GM12878 (cell line): ENCODE data around the gene ADAM21. TPM values are rescaled to one million over a fixed set of nuclear protein-coding genes. Genes with fewer than 3 reads are reported as not detected.

Source experiments
- ATAC-seq: fragments of 200-7000 bp; cut with Tn5 transposase; 3 replicates; pipeline ENCODE4 v1.9.1; 2020; ENCODE audit warnings: mild to moderate bottlenecking, moderate library complexity
- BruUV-seq: library from RNA; stranded (reverse); fragments of 400-500 nt; replicated peaks from 2 replicates; lab custom pipeline; 2021; lab: Mats Ljungman, UMichigan
- CTCF ChIA-PET: fragments of 300-600 bp; sonication (Branson Sonifier 250); formaldehyde crosslinking; extraction: SDS; loops from one replicate; lab custom pipeline; 2021; ENCODE audit warnings: inconsistent platforms; lab: Yijun Ruan, JAX
- POLR2A ChIA-PET: fragments of 350-600 bp; formaldehyde crosslinking; extraction: SDS; loops from one replicate; lab custom pipeline; 2021; ENCODE audit warnings: inconsistent platforms; lab: Charles Lee
- RAD21 ChIA-PET: fragments of 300-600 bp; sonication (Branson Sonifier 250); formaldehyde crosslinking; loops from one replicate; lab custom pipeline; 2023; ENCODE audit warnings: antibody characterized with exemption; ENCODE audit not compliant: unreplicated experiment; lab: Charles Lee
- SMC1A ChIA-PET: fragments of 300-600 bp; sonication (Branson Sonifier 250); formaldehyde crosslinking; loops from one replicate; lab custom pipeline; 2023; ENCODE audit not compliant: unreplicated experiment, uncharacterized antibody; lab: Charles Lee
- DNase-seq: peaks from one replicate; pipeline ENCODE4 v3.0.0-alpha.2; 2011; ENCODE audit warnings: low read depth, low spot score
- FAIRE-seq: peaks from 3 replicates; lab custom pipeline; 2011; peaks lifted over from hg19 to GRCh38; lab: Jason Lieb, UNC
- H2AFZ ChIP-seq: 2 replicates; pipeline ENCODE4 v1.6.0; 2011; ENCODE audit warnings: low read depth, low read length, control low read depth; ENCODE audit not compliant: control insufficient read depth
- H3K27ac ChIP-seq: 2 replicates; pipeline ENCODE4 v1.5.1; 2011; ENCODE audit warnings: control low read depth; ENCODE audit not compliant: control insufficient read depth, insufficient read depth
- H3K27me3 ChIP-seq, 2 experiments: replicated peaks in 1 of 2; 2 replicates each; pipeline versions ENCODE4 v1.6.0 to v1.6.1; 2011; ENCODE audit warnings: low read length in 1 of 2; ENCODE audit not compliant: control insufficient read depth in 2 of 2, insufficient read depth in 2 of 2
- H3K36me3 ChIP-seq, 2 experiments: 2 replicates each; pipeline ENCODE4 v1.5.1; 2011; ENCODE audit warnings: low read length in 1 of 2; ENCODE audit not compliant: control insufficient read depth in 2 of 2, insufficient read depth in 2 of 2
- H3K4me1 ChIP-seq: 2 replicates; pipeline ENCODE4 v1.6.1; 2011; ENCODE audit warnings: mild to moderate bottlenecking, low read length, moderate library complexity, mixed read lengths; ENCODE audit not compliant: control insufficient read depth, insufficient read depth
- H3K4me2 ChIP-seq: 2 replicates; pipeline ENCODE4 v1.6.0; 2011; ENCODE audit warnings: control low read depth; ENCODE audit not compliant: control insufficient read depth, insufficient read depth
- H3K4me3 ChIP-seq: fragments of 200-600 bp; sonication (generic); 2 replicates; pipeline ENCODE4 v1.5.1; 2016
- H3K79me2 ChIP-seq: 2 replicates; pipeline ENCODE4 v1.6.0; 2011; ENCODE audit warnings: low read length; ENCODE audit not compliant: control insufficient read depth, insufficient read depth
- H3K9ac ChIP-seq: 2 replicates; pipeline ENCODE4 v1.8.0; 2011; ENCODE audit warnings: low read length, control low read depth, mixed read lengths; ENCODE audit not compliant: control insufficient read depth, insufficient read depth
- H3K9me3 ChIP-seq: replicated peaks from 3 replicates; pipeline ENCODE4 v1.5.1; 2011; ENCODE audit warnings: mild to moderate bottlenecking, low read length; ENCODE audit not compliant: control insufficient read depth, insufficient read depth
- H4K20me1 ChIP-seq: 2 replicates; pipeline ENCODE4 v1.6.0; 2011; ENCODE audit not compliant: control insufficient read depth, insufficient read depth
- CBX3 ChIP-seq: fragments of 200-600 bp; sonication (generic); IDR thresholded peaks from 2 replicates; pipeline ENCODE4 v1.6.1; 2016; ENCODE audit warnings: low read depth, borderline replicate concordance
- CTCF ChIP-seq, 3 experiments: IDR thresholded peaks in 2 of 3; conservative IDR thresholded peaks in 1 of 3; 2 replicates each; pipeline ENCODE4 v1.5.1; 2011; ENCODE audit warnings: low read depth in 3 of 3, low read length in 3 of 3, mild to moderate bottlenecking in 3 of 3, control low read depth in 2 of 3, moderate library complexity in 2 of 3, inconsistent platforms in 1 of 3, mixed read lengths in 1 of 3; ENCODE audit not compliant: control insufficient read depth in 2 of 3, insufficient read depth in 1 of 3; ENCODE audit errors: extremely low read depth in 1 of 3
- ETV6 ChIP-seq, 2 experiments: fragments of 450-650 bp in 1 of 2; IDR thresholded peaks in 1 of 2; conservative IDR thresholded peaks in 1 of 2; 2 replicates each; pipeline ENCODE4 v1.6.1; 2014; ENCODE audit warnings: antibody characterized with exemption in 1 of 2, borderline replicate concordance in 1 of 2, low read depth in 1 of 2, mild to moderate bottlenecking in 1 of 2, moderate library complexity in 1 of 2
- MEF2A ChIP-seq: IDR thresholded peaks from 2 replicates; pipeline ENCODE4 v1.6.1; 2011; ENCODE audit warnings: low read depth, mild to moderate bottlenecking, low read length, moderate library complexity; ENCODE audit not compliant: insufficient read depth
- SMAD1 ChIP-seq: fragments of 450-650 bp; IDR thresholded peaks from 2 replicates; pipeline ENCODE4 v1.6.1; 2018; ENCODE audit warnings: mild to moderate bottlenecking, low read depth; ENCODE audit not compliant: partially characterized antibody
- SP1 ChIP-seq: IDR thresholded peaks from one replicate; pipeline ENCODE4 v1.6.1; 2011; ENCODE audit warnings: low read depth, low read length
- SRF ChIP-seq, 2 experiments: IDR thresholded peaks; 2 replicates each; pipeline ENCODE4 v1.6.1; 2011; ENCODE audit warnings: low read depth in 2 of 2, low read length in 2 of 2, mild to moderate bottlenecking in 1 of 2, moderate library complexity in 1 of 2
- WGBS: methylation state at CpG from one replicate; pipeline ENCODE4 v1.1.6; 2016; ENCODE audit warnings: low lambda C conversion rate; ENCODE audit not compliant: insufficient replicate concordance, insufficient coverage; ENCODE audit errors: missing lambda C conversion rate; 5-methylcytosine and 5-hydroxymethylcytosine counted together
- in situ Hi-C: fragments of 300-500 bp; cut with MboI; formaldehyde crosslinking; loops from 9 replicates; pipeline ENCODE4 v1.14.3; 2018; ENCODE audit warnings: mixed read lengths
- intact Hi-C: fragments of 100-400 bp; cut with micrococcal nuclease; formaldehyde crosslinking; loops from one replicate; pipeline ENCODE4 v1.14.2; 2022; ENCODE audit not compliant: unreplicated experiment
- polyA plus RNA-seq, 11 experiments: library from polyadenylated mRNA; depleted of rRNA in 4 of 11; unstranded in 6 of 11; stranded (reverse) in 5 of 11; fragments of >200 nt; fragmentation: Nextera tagmentation in 4 of 11; fragmentation: Illumina TruSeq in 1 of 11; extraction: Ambion mirVana in 4 of 11; extraction: Trizol in 1 of 11; gene quantifications; 1 replicate in 1 of 11; 2 replicates in 10 of 11; pipeline versions ENCODE4 v1.2.1 to v1.2.3, GENCODE V29; 2011 to 2016; ENCODE audit warnings: inconsistent platforms in 2 of 11, missing spikeins in 2 of 11, low read depth in 1 of 11
- total RNA-seq, 4 experiments: library from RNA; depleted of rRNA in 3 of 4; stranded (reverse); fragments of >200 nt in 3 of 4; fragmentation: Illumina TruSeq in 1 of 4; extraction: Trizol in 1 of 4; gene quantifications; 2 replicates each; pipeline versions ENCODE4 v1.2.1 to v1.2.3, GENCODE V29; 2013 to 2021

Gene ADAM21
- total and polyA plus RNA-seq, 10 of the 15 experiments (the other 5 are each of a cell fraction or from before 2014, with no cell fraction given): 0.04 to 0.16 (median 0.13) TPM; not detected in 1

- Histone ChIP-seq H3K79me2 (no peaks in the 10 kb centered on the region), H3K36me3 (0 out of 4 replicates have a peak, but pooled peaks cover 0 to 3% of the 10 kb centered on the region in 2 experiments), H3K4me1 (no peaks in the 10 kb centered on the region), H3K9ac (no peak overlapping the region), H3K4me3 (no peak overlapping the region), H3K4me2 (no peak overlapping the region)
- no peak for DNase-seq
- in situ Hi-C loops: no loop called here
- RAD21 ChIA-PET: no interaction called here
- POLR2A ChIA-PET: interaction anchor here (0.7 kb wide), 1 partner anchor 13 kb away, joined by 7 read pairs; no protein-coding TSS in a partner anchor
- no peak for TF ChIP-seq SP1
- no peak for TF ChIP-seq SRF (IDR thresholded peaks at IDR 0.05; ENCODE audit: low read depth in 2 of 2, low read length in 2 of 2)
- no peak for TF ChIP-seq CTCF (IDR thresholded peaks at IDR 0.05 in 2 of 3, conservative IDR thresholded peaks at IDR 0.05 in 1 of 3; ENCODE audit: control insufficient read depth in 2 of 3, extremely low read depth in 1 of 3, insufficient read depth in 1 of 3, low read depth in 3 of 3, low read length in 3 of 3)
- no peak for TF ChIP-seq ETV6 (conservative IDR thresholded peaks at IDR 0.05 in 1 of 2, IDR thresholded peaks at IDR 0.05 in 1 of 2; ENCODE audit: borderline replicate concordance in 1 of 2, low read depth in 1 of 2)
- TF ChIP-seq MEF2A: no peak
- no peak for TF ChIP-seq SMAD1
- TF ChIP-seq CBX3: no peak
- TF ChIP-seq, all 136 proteins: peak for 0
- ChIA-PET SMC1A (interaction anchor here (0.6 to 1.2 kb wide), 4 partner anchors 16 to 209 kb away, joined by 3 to 4 read pairs (median 4); no protein-coding TSS in a partner anchor), CTCF (interaction anchor here (1.5 kb wide), 1 partner anchor 410 kb away, joined by 3 read pairs; no protein-coding TSS in a partner anchor)
- Histone ChIP-seq H4K20me1 (no peaks in the 10 kb centered on the region), H3K27me3 (no peaks in the 10 kb centered on the region), H3K27ac (no peak overlapping the region), H3K9me3 (no peaks in the 10 kb centered on the region), H2AFZ (no peak overlapping the region)
- over 99% methylated on average over 4 of the region's 4 CpGs for WGBS
- intact Hi-C loops: no loop called here
- BruUV-seq: no TSS peak
- FAIRE-seq (no peak), ATAC-seq (no peak)
Observed at GRCh38 chr14:70407621-70408020, 44.4 kb upstream of the ADAM21 start.
